ENCODE measurements around the gene KLHDC3.

DNA sequence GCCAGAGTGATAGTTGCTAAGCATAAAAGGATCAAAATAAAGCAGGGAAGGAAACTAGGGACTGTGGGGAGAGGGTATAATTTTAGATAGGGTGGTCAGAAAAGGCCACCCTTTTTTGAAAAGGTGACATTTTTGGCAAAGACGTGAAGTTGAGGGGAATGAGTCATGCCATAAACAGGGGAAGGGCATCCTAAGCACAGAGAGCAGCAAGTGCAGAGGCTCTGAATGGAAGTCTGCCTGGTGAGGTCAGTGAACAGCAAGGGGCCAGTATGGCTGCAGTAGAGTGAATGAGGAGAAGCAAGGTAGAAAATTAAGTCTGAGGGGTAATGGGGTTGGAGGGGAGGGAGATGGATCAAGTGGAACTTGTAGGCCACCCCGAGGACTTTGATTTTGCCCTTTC is 47.8 kb downstream of the KLHDC3 start:
- TF ChIP-seq, protein P1, sequence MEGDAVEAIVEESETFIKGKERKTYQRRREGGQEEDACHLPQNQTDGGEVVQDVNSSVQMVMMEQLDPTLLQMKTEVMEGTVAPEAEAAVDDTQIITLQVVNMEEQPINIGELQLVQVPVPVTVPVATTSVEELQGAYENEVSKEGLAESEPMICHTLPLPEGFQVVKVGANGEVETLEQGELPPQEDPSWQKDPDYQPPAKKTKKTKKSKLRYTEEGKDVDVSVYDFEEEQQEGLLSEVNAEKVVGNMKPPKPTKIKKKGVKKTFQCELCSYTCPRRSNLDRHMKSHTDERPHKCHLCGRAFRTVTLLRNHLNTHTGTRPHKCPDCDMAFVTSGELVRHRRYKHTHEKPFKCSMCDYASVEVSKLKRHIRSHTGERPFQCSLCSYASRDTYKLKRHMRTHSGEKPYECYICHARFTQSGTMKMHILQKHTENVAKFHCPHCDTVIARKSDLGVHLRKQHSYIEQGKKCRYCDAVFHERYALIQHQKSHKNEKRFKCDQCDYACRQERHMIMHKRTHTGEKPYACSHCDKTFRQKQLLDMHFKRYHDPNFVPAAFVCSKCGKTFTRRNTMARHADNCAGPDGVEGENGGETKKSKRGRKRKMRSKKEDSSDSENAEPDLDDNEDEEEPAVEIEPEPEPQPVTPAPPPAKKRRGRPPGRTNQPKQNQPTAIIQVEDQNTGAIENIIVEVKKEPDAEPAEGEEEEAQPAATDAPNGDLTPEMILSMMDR (IDR thresholded peaks at IDR 0.05; ENCODE audit: extremely low read depth in 1 of 2, insufficient read depth in 1 of 2, low read depth in 1 of 2, low read length in 2 of 2), result no peak
- TF ChIP-seq POLR2A (IDR thresholded peaks at IDR 0.05; ENCODE audit: low read depth, low read length) (no peak), POLR2AphosphoS5 (IDR thresholded peaks at IDR 0.05; ENCODE audit: insufficient read depth, low read depth, low read length) (no peak), EZH2 (IDR thresholded peaks at IDR 0.05; ENCODE audit: borderline replicate concordance, low read depth, low read length, severe bottlenecking) (no peak), FOS (IDR thresholded peaks at IDR 0.05; ENCODE audit: borderline replicate concordance, insufficient read depth, low read length) (no peak), MAX (IDR thresholded peaks at IDR 0.05; ENCODE audit: insufficient read depth, insufficient read length) (no peak), MYC (IDR thresholded peaks at IDR 0.05; ENCODE audit: low read depth, low read length) (no peak)
